OCI-LY3 (cell line): ENCODE data around the gene GINS1.

ENCODE experiments used
- H2AFZ ChIP-seq: fragments of 200-600, 300-600 bp; shearing (Covaris generic); 2 replicates; pipeline ENCODE4 v1.6.0; 2014; ENCODE audit warnings: antibody characterized with exemption, low read depth, low read length
- H3K27ac ChIP-seq: fragments of 200-600, 300-600 bp; sonication (generic); 2 replicates; pipeline ENCODE4 v1.5.1; 2014; ENCODE audit warnings: mild to moderate bottlenecking, low read length, moderate library complexity, mixed read lengths
- H3K27me3 ChIP-seq: fragments of 200-600, 300-600 bp; sonication (generic); 2 replicates; pipeline ENCODE4 v1.6.1; 2014; ENCODE audit warnings: low read depth, low read length, mixed read lengths
- H3K36me3 ChIP-seq: fragments of 200-600, 300-600 bp; sonication (generic); replicated peaks from 2 replicates; pipeline ENCODE3; 2014; ENCODE audit warnings: low read depth, low read length, mixed read lengths
- H3K4me1 ChIP-seq: fragments of 300-600, 200-600 bp; sonication (generic); 2 replicates; pipeline ENCODE4 v1.6.1; 2014; ENCODE audit warnings: low read length, mixed read lengths
- H3K4me2 ChIP-seq: fragments of 200-600, 300-600 bp; sonication (generic); 2 replicates; pipeline ENCODE4 v1.6.1; 2014; ENCODE audit warnings: low read length, mixed read lengths
- H3K4me3 ChIP-seq: fragments of 300-600, 200-600 bp; sonication (generic); 2 replicates; pipeline ENCODE4 v1.5.1; 2014; ENCODE audit warnings: antibody characterized with exemption, mild to moderate bottlenecking, low read length, moderate library complexity
- H3K79me2 ChIP-seq: fragments of 300-600, 200-600 bp; shearing (Covaris generic); 2 replicates; pipeline ENCODE4 v1.6.1; 2014; ENCODE audit warnings: mild to moderate bottlenecking, low read length, mixed read lengths
- H3K9ac ChIP-seq: fragments of 300-600, 200-600 bp; shearing (Covaris generic); 2 replicates; pipeline ENCODE4 v1.6.0; 2014; ENCODE audit warnings: mild to moderate bottlenecking, low read length, moderate library complexity
- H3K9me3 ChIP-seq: fragments of 200-600, 300-600 bp; shearing (Covaris generic); 2 replicates; pipeline ENCODE4 v1.6.1; 2014; ENCODE audit warnings: low read length, mixed read lengths; ENCODE audit not compliant: insufficient read depth
- H4K20me1 ChIP-seq: fragments of 200-600, 300-600 bp; sonication (generic); 2 replicates; pipeline ENCODE4 v1.6.1; 2016; ENCODE audit warnings: low read length, mixed read lengths; ENCODE audit not compliant: insufficient read depth
- EZH2phosphoT487 ChIP-seq: fragments of 200-600 bp; shearing (Covaris generic); IDR thresholded peaks from 2 replicates; pipeline ENCODE4 v1.6.1; 2018; ENCODE audit warnings: antibody characterized with exemption, mixed run types, low read depth
- TF ChIP-seq, protein P1 (sequence below): fragments of 200-600, 300-600 bp; sonication (generic); IDR thresholded peaks from 2 replicates; pipeline ENCODE4 v1.5.1; 2014; ENCODE audit warnings: antibody characterized with exemption, low read length, low read depth

The GINS1 gene

DNA sequence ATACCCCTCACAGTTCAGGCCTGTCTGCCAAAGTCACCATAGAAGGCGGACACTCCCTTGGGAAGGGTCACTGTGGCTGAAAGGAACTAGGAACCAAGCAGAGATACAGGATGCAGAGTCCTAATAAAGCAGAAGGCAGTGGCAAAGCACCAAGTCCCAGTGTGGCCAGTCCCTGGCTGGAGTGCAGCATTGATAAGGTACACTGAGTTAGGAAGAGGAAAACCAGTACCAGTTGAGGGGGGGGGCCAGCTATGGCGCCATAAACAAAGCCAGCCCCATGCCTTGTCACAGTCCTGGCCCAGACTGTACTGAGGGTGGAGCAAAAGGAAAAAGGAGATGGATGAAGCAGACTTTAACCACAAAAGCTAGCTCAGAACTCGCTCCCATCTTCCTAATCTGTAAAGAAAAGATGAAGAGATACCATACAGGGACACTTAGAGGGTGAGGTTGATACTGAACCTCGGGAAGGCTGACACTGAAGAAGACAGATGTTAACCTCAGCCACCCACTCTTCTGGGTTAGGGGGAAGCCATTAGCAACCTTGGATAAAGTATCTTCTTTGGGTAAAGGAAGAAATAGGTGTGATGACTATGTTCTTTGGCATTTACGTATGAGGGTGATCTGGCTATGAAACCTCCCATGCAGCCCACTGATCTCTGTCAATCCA lies 24.6 kb upstream of the GINS1 start:
- Histone ChIP-seq H3K36me3 (peaks cover 4% of the 10 kb centered on the region), H3K9ac (no peak overlapping the region), H3K27ac (no peak overlapping the region), H3K4me2 (no peak overlapping the region), H3K4me3 (no peak overlapping the region), H2AFZ (no peak overlapping the region), H3K9me3 (no peaks in the 10 kb centered on the region), H3K27me3 (no peaks in the 10 kb centered on the region), H3K4me1 (peaks cover 14% of the 10 kb centered on the region), H3K79me2 (peaks cover 66% of the 10 kb centered on the region), H4K20me1 (peaks cover 38% of the 10 kb centered on the region)
- TF ChIP-seq, protein P1, sequence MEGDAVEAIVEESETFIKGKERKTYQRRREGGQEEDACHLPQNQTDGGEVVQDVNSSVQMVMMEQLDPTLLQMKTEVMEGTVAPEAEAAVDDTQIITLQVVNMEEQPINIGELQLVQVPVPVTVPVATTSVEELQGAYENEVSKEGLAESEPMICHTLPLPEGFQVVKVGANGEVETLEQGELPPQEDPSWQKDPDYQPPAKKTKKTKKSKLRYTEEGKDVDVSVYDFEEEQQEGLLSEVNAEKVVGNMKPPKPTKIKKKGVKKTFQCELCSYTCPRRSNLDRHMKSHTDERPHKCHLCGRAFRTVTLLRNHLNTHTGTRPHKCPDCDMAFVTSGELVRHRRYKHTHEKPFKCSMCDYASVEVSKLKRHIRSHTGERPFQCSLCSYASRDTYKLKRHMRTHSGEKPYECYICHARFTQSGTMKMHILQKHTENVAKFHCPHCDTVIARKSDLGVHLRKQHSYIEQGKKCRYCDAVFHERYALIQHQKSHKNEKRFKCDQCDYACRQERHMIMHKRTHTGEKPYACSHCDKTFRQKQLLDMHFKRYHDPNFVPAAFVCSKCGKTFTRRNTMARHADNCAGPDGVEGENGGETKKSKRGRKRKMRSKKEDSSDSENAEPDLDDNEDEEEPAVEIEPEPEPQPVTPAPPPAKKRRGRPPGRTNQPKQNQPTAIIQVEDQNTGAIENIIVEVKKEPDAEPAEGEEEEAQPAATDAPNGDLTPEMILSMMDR, result no peak
- TF ChIP-seq EZH2phosphoT487, result no peak

DNA sequence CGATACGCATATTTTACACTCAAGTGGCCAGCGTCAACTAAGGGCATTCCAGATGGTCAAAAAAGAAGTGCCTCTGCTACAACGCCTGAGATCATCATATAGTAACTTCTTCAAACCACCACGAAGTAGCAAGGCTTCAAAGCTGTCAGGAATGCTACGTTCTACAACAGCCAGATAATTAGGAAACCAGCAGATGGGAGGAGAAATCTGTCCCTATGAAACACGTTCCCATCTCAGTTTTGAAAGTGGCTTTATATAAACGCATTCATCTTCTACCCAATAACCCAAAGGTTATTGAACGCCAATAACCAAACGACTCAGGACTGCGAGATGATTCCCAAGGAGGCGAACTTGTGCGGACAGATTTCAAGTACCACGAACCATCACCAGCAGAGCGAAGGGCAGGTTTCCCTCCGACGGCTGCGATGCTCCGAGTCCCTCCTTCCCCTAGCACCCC lies 18.0 kb upstream of the GINS1 start:
- H3K9me3 ChIP-seq, result no peaks in the 10 kb centered on the region
- no peaks in the 10 kb centered on the region for H4K20me1 ChIP-seq
- TF ChIP-seq, protein P1, result no peak
- TF ChIP-seq EZH2phosphoT487, result no peak
- H3K4me2 ChIP-seq, result peak overlapping the region; percentile 89
- H2AFZ ChIP-seq, result no peak overlapping the region
- H3K9ac ChIP-seq, result peak overlapping the region; percentile 93
- H3K27me3 ChIP-seq, result no peaks in the 10 kb centered on the region
- peak overlapping the region; percentile 98 for H3K4me3 ChIP-seq
- peaks cover 39% of the 10 kb centered on the region for H3K79me2 ChIP-seq
- peaks cover 8% of the 10 kb centered on the region for H3K4me1 ChIP-seq
- H3K27ac ChIP-seq, result no peak overlapping the region
- H3K36me3 ChIP-seq, result no peaks in the 10 kb centered on the region

DNA sequence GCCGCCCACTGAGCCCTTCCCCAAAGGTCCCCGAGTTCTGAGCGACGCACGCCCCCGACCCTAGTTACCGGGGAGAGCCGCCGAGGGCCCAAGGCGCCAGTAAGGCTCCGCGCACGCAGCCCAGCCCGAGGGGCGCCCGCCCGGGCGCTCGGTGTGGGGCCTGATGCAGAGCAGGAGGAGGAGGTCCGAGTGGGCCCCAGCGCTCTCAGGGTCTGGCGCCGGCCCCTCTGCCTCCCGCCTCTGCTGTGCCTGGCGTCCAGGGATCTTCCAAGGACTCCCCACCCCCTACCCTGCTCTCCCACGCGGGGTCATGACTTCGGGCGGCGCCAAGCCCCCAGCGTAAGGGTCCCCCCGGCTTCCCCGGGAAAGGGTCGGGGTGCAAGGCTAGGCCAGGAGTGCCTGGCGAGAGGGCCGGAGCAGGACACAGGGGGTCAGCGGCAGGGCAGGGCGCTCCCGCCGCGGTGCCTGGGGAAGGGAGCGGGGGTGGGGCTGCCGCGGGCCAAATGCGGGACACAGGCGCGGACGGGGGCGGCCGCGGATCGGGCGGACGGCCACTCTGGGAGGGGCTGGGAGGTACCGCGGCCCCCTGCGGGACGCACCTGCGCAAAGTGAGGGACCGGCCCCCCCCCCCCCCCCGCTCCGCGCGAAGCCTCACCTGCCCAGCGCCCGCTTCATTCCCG lies 17.5 kb upstream of the GINS1 start:
- peaks cover 34% of the 10 kb centered on the region for H3K79me2 ChIP-seq
- no peaks in the 10 kb centered on the region for H3K9me3 ChIP-seq
- H3K4me2 ChIP-seq, result peak overlapping the region; percentile 89
- H4K20me1 ChIP-seq, result no peaks in the 10 kb centered on the region
- no peaks in the 10 kb centered on the region for H3K36me3 ChIP-seq
- H3K27ac ChIP-seq, result peak overlapping the region; percentile 17
- H3K9ac ChIP-seq, result peak overlapping the region; percentile 93
- peak overlapping the region; percentile 98 for H3K4me3 ChIP-seq
- H3K27me3 ChIP-seq, result no peaks in the 10 kb centered on the region
- TF ChIP-seq, protein P1, result no peak
- no peak for TF ChIP-seq EZH2phosphoT487
- H3K4me1 ChIP-seq, result peaks cover 8% of the 10 kb centered on the region
- peak overlapping the region; percentile 60; the same call in 1 of the 2 replicates for H2AFZ ChIP-seq
